Measurements from ENCODE around the gene BATF3. TPM values are rescaled to one million over a fixed set of nuclear protein-coding genes. Genes with fewer than 3 reads are reported as not detected.
A peak's percentile ranks its signal among the peaks of the same experiment; 100 is the strongest.

Gene BATF3
- total and polyA plus RNA-seq, 9 of the 15 experiments (the other 6 are each of a cell fraction or from before 2014, with no cell fraction given), result 0.40 to 3.8 (median 2.0) TPM

GRCh38 chr1:212665241-212666115 lies 34.2 kb downstream of the BATF3 start (continued):
- peak; percentile 94 to 95 (median 95) for TF ChIP-seq CTCF (IDR thresholded peaks at IDR 0.05 in 2 of 3, conservative IDR thresholded peaks at IDR 0.05 in 1 of 3; ENCODE audit: insufficient read depth in 2 of 3, low read depth in 1 of 3, low read length in 3 of 3)
- no peak for TF ChIP-seq TGIF2 (CRISPR knock-in tag; IDR thresholded peaks at IDR 0.05)
- TF ChIP-seq HDGF (IDR thresholded peaks at IDR 0.05), result peak; percentile 91; the same call in 1 of the 2 replicates
- peak; percentile 68; the same call in 1 of the 2 replicates for TF ChIP-seq MTA1 (IDR thresholded peaks at IDR 0.05; ENCODE audit: borderline replicate concordance)
- TF ChIP-seq POLR2AphosphoS2 (IDR thresholded peaks at IDR 0.05; ENCODE audit: low read length), result no peak
- TF ChIP-seq CC2D1A (IDR thresholded peaks at IDR 0.05), result peak; percentile 82
- no peak for TF ChIP-seq NUFIP1 (IDR thresholded peaks at IDR 0.05; ENCODE audit: partially characterized antibody)
- TF ChIP-seq FOXK2 (conservative IDR thresholded peaks at IDR 0.05 in 1 of 2, IDR thresholded peaks at IDR 0.05 in 1 of 2; ENCODE audit: low read depth in 2 of 2), result no peak
- no peak for TF ChIP-seq MBD2 (IDR thresholded peaks at IDR 0.05; ENCODE audit: borderline replicate concordance, low read depth)
- TF ChIP-seq DEAF1 (CRISPR knock-in tag; IDR thresholded peaks at IDR 0.05), result peak; percentile 94
- peak; percentile 95 for TF ChIP-seq PCBP1 (IDR thresholded peaks at IDR 0.05; ENCODE audit: low read depth, low read length, poor library complexity, severe bottlenecking)
- no peak for TF ChIP-seq PREB (CRISPR knock-in tag; IDR thresholded peaks at IDR 0.05)
- TF ChIP-seq ZNF551 (CRISPR knock-in tag; IDR thresholded peaks at IDR 0.05), result no peak
- TF ChIP-seq CTBP1 (IDR thresholded peaks at IDR 0.05; ENCODE audit: borderline replicate concordance), result peak; percentile 92
- TF ChIP-seq TCFL5 (CRISPR knock-in tag; conservative IDR thresholded peaks at IDR 0.05), result no peak
- no peak for TF ChIP-seq ZNF174 (CRISPR knock-in tag; IDR thresholded peaks at IDR 0.05)
- no peak for TF ChIP-seq RFX7 (CRISPR knock-in tag; IDR thresholded peaks at IDR 0.05)
- TF ChIP-seq SMC3 (conservative IDR thresholded peaks at IDR 0.05; ENCODE audit: insufficient read depth, low read depth, low read length), result peak; percentile 95
- TF ChIP-seq L3MBTL2 (IDR thresholded peaks at IDR 0.05), result peak; percentile 74
- TF ChIP-seq HLTF (IDR thresholded peaks at IDR 0.05), result peak; percentile 86
- peak; percentile 68; the same call in 1 of the 2 replicates for TF ChIP-seq NKRF (IDR thresholded peaks at IDR 0.05; ENCODE audit: borderline replicate concordance)
